Type B pancreatic cell (in vitro differentiated cells): ENCODE measurements around the gene PHLPP1. TPM values are rescaled to one million over a fixed set of nuclear protein-coding genes. Genes with fewer than 3 reads are reported as not detected.

Experiments
- DNase-seq: peaks from one replicate; pipeline ENCODE4 v3.0.0; 2021; ENCODE audit warnings: mixed read lengths; ENCODE audit not compliant: unreplicated experiment; ENCODE audit errors: extremely low spot score
- H3K27ac Mint-ChIP-seq: 2 replicates; pipeline ENCODE4 v1.8.0; 2021; ENCODE audit warnings: mild to moderate bottlenecking, mixed read lengths
- H3K27me3 Mint-ChIP-seq: 2 replicates; pipeline ENCODE4 v1.8.0; 2021; ENCODE audit warnings: mixed read lengths
- H3K36me3 Mint-ChIP-seq: 2 replicates; pipeline ENCODE4 v1.8.0; 2021; ENCODE audit warnings: mixed read lengths
- H3K4me1 Mint-ChIP-seq: one replicate; pipeline ENCODE4 v1.8.0; 2021; ENCODE audit warnings: mixed read lengths; ENCODE audit not compliant: unreplicated experiment
- H3K4me3 Mint-ChIP-seq: 2 replicates; pipeline ENCODE4 v1.8.0; 2021; ENCODE audit warnings: mild to moderate bottlenecking, mixed read lengths
- H3K9me3 Mint-ChIP-seq: 2 replicates; pipeline ENCODE4 v1.8.0; 2021; ENCODE audit warnings: mixed read lengths
- total RNA-seq: library from RNA; stranded (reverse); gene quantifications from 2 replicates; pipeline ENCODE4 v1.2.1, GENCODE V29; 2021; ENCODE audit warnings: low replicate concordance
- TF ChIP-seq, protein P1 (sequence below): fragments of 200-600 bp; sonication (generic); conservative IDR thresholded peaks from 2 replicates; pipeline ENCODE4 v1.5.0; 2021; ENCODE audit warnings: antibody characterized with exemption, mild to moderate bottlenecking

PHLPP1 gene
- total RNA-seq, 1 donor from 2014 or later = 28.5 TPM

DNA sequence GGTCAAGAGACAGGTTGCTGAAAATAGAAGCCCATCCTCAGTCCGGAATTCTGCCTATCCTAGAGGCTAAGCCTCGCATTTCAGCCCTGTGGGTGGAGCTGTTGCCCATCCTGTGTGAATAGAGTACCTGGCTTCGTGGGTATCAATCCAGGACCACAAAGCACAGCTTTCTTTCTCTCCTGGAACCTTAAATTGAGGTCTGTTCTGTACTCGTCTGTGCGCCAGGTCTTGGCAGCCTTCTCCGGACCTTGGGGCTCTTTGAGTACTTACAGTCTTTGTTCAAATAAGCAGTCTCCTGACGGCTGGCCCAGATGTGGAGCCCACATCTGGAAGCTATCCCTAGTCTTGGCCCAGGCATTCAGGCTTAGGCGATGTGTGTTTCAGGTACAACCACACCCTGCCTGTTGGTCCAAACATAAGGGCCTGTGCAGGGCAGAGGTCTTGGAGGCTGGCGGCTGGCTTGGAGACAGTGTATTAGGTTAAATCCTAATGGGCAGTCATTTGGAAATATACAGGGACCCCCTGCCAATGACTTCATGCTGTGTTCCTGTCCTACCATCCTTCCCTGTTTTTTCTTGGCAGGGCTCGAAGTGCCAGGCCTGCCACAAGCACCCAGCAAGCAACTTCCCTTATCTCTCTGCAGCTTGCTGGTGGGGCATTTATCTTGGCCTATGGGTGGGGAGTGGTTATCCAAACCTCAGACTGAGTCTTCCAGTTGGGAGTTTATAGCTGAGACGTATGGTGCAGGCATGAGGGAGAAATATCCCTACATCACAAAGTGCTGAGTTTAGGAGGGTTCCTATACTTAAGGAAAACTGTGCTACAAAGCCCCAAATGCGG is 310.1 kb downstream of the PHLPP1 start:
- H3K4me1 Mint-ChIP-seq = no peaks in the 10 kb centered on the region
- H3K9me3 Mint-ChIP-seq = no peaks in the 10 kb centered on the region
- TF ChIP-seq, protein P1, sequence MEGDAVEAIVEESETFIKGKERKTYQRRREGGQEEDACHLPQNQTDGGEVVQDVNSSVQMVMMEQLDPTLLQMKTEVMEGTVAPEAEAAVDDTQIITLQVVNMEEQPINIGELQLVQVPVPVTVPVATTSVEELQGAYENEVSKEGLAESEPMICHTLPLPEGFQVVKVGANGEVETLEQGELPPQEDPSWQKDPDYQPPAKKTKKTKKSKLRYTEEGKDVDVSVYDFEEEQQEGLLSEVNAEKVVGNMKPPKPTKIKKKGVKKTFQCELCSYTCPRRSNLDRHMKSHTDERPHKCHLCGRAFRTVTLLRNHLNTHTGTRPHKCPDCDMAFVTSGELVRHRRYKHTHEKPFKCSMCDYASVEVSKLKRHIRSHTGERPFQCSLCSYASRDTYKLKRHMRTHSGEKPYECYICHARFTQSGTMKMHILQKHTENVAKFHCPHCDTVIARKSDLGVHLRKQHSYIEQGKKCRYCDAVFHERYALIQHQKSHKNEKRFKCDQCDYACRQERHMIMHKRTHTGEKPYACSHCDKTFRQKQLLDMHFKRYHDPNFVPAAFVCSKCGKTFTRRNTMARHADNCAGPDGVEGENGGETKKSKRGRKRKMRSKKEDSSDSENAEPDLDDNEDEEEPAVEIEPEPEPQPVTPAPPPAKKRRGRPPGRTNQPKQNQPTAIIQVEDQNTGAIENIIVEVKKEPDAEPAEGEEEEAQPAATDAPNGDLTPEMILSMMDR = peak; percentile 61
- H3K4me3 Mint-ChIP-seq = no peak overlapping the region
- DNase-seq = no peak
- H3K36me3 Mint-ChIP-seq = no peaks in the 10 kb centered on the region
- H3K27ac Mint-ChIP-seq = no peak overlapping the region
- peaks cover 2% of the 10 kb centered on the region for H3K27me3 Mint-ChIP-seq

DNA sequence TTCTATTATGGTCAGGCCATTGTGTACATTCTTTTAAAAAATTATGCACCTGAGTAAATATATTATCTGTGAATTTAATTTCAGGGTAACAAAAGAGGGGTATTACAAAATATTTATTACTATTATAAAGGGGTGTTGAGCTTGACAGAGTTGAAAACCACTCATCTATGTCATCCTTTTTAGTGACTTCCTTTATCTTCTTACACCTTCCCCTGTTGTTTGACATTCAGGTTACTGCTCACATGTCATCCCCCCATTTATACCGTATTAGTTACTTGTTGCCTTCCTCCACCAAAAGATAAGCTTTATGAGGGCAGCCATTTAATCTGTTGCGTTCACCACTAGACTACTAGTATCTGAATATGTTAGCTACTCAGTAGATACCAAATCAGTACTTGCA is 313.0 kb downstream of the PHLPP1 start:
- no peak overlapping the region for H3K4me3 Mint-ChIP-seq
- no peak for DNase-seq
- no peaks in the 10 kb centered on the region for H3K36me3 Mint-ChIP-seq
- H3K27me3 Mint-ChIP-seq = no peaks in the 10 kb centered on the region
- no peaks in the 10 kb centered on the region for H3K9me3 Mint-ChIP-seq
- H3K27ac Mint-ChIP-seq = no peak overlapping the region
- TF ChIP-seq, protein P1 = no peak
- H3K4me1 Mint-ChIP-seq = no peaks in the 10 kb centered on the region

Other genes starting within 250 kb of the PHLPP1 start
- 18.0 and 21.3 TPM in 2 replicates for gene ZCCHC2, start 192.5 kb upstream of the PHLPP1 start, total RNA-seq